HG03175 (cell line): ENCODE results near the gene JAGN1.
"Not testable (repeated sequence)": the region's sequence is repeated elsewhere in the genome, so short reads cannot be mapped to it uniquely, and the experiment has no call there.

Experiments
- ATAC-seq: cut with Tn5 transposase; IDR thresholded peaks from one replicate; pipeline ENCODE4 v1.9.1; 2021; ENCODE audit warnings: mild to moderate bottlenecking, moderate library complexity; ENCODE audit not compliant: unreplicated experiment

Gene JAGN1

DNA sequence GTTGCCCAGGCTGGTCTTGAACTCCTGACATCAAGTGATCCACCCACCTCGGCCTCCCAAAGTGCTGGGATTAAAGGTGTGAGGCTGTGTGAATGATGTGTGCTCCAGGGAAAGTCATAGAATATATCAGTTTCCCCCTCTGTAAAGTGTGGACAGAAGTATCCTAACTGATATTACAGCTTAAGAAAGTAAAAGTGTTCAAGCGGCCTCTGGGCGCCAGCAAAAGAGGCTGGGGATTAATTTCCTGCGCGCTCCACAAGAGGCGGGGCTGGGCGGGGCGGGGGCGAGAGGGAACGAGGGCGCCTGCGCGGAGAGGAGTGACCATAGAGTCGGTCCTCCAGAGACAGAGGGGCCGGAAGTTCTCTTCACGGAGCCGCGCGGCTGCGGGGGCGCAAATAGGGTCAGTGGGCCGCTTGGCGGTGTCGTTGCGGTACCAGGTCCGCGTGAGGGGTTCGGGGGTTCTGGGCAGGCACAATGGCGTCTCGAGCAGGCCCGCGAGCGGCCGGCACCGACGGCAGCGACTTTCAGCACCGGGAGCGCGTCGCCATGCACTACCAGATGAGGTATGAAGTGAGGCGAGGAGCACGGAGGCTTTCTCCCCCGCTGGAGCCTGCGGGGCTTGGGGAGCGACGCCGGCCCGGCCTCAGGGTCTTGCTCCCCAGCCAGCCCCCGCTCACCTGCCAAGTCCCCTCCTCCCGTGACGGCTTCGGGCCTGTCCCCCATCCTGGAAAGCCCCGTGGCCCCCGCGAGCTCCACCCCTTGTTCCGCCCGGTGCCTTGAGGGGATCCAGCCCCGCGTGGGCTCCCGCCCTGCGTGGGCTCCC is at the start of gene JAGN1:
Gene JAGN1 (plus strand): TSS at position 362 of the 823 bp plus-strand sequence. CDS start 113 bp downstream, at position 475.
- peak; percentile 81 for ATAC-seq

GRCh38 chr3:9841015-9841414 is 49.4 kb upstream of the JAGN1 start:
- ATAC-seq: no peak

DNA sequence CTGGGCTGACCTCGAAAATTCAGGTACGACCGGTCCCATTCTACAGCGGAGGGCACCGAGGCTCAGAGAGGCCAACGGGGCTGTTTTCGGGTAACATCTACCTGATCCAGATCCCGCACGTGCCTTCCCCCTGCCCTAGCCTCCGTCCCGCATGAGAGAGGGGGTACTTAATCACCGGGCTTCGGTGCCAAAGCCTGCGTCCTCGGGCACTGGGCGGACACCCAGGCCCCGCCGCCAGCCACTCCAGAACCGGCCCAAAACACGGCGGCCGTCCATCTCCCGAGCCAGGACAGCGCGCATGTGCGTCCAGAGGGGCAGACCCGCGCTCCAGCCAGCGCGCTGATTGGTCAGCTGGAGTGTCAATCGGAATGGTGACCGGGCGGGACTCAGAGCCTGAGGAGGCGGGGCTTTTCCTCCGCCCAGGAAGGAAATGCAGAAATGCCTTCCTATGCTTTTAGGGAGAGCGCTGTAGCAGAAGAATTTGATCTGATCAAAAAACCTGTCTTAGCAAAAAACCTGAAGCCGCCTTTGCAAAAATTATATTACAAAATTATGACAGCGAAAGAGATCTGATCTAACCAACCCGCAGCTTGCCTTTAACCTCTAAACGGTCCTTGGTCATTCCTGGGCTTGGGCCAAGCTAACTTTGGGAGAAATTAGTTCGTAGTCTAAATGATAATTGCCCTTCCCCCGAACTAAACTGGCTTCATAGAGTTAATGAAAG is 46.5 kb upstream of the JAGN1 start, which contains the start of gene RPUSD3:
Gene RPUSD3 (minus strand): TSS at position 294 of the 724 bp plus-strand sequence. CDS start 18 bp downstream, at position 276.
- ATAC-seq: peak; percentile 98

DNA sequence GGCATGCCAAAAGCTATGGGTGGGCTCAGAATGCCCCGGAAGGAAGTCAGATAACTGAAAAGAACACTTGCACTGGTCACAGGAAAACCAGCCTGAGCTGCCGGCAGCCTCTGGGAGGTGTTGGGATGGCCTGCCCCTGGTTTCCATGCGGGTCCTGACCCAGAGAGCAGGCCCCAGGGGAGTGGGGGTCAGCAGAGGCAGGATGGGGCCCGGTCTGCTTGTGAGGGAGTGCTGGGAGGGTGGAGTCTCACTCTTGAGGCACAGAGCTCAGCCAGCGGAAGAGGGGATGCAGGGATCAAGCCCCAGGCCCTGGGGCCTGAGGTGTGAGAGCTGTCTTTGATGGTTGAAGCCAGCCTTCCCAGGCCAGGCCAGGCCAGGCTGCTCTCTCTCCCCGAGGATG is 44.2 kb upstream of the JAGN1 start:
- no peak for ATAC-seq

DNA sequence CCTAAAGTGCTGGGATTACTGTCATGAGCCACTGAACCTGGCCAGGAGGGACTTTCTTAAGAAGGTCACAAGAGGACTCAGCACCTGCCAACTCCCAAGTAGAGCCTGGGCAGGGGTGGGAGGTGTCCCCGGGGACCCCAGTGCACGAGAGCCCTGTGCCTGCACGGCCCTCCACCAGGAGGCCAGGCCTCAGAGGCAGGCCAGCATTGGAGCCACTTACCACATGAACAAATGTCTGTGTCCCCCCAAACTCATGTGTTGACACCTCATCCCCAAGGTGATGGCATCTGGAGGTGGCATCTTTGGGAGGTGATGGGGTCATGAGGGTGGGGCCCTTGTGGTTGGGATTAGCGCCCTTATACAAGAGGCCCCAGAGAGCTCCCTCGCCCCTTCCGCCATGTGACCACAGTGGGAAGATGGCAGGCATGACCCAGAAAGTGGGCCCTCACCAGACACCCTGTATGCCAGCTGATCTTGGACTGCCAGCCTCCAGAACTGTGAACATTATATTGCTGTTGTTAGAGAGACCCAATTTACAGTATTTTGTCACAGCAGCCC is 43.4 kb upstream of the JAGN1 start:
- no peak for ATAC-seq

- not testable (repeated sequence) for ATAC-seq
Observed at GRCh38 chr3:9847870-9848269, 42.5 kb upstream of the JAGN1 start.

DNA sequence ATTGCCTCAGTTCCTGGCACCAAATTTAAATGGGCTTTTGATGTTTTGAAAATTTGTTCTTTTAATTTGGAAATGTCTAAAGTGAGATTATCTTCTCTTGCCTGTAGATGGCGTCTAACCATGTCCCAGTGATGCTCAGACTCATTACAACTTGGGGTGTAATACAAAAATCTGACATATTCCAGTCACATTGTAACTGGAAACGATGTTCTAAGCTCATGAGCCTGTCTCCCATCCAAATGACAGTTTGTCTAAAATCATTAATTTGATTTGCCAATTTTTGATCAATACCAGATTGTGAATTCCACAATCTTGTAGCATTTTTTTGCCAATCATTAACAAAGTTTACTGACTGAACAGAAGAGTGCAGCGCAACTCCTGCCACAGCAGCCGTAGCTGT is 41.5 kb upstream of the JAGN1 start:
- ATAC-seq: not testable (repeated sequence)

- not testable (repeated sequence) for ATAC-seq
Observed at GRCh38 chr3:9851383-9851782, 39.0 kb upstream of the JAGN1 start.

GRCh38 chr3:9851926-9852325 is 38.5 kb upstream of the JAGN1 start:
- ATAC-seq: not testable (repeated sequence)

DNA sequence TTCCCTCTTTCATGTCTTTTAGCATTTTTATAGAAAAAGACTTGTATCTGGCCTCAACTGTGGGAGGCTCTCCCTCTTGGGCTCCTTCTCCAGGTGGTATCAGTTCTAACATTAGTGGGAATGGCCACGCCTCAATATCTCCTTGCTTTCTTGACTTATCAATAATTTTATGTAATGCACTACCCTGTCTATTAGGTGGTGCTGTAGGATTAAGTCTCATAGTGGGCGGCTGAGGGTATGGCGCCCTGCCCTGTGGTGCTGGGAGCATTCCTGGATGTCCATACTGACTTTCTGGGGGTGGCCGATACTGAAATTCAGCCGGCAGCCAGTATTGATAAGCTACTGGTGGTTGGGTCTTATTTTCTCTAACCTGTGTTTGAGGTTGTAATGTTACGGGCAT is 37.9 kb upstream of the JAGN1 start:
- ATAC-seq: no peak

DNA sequence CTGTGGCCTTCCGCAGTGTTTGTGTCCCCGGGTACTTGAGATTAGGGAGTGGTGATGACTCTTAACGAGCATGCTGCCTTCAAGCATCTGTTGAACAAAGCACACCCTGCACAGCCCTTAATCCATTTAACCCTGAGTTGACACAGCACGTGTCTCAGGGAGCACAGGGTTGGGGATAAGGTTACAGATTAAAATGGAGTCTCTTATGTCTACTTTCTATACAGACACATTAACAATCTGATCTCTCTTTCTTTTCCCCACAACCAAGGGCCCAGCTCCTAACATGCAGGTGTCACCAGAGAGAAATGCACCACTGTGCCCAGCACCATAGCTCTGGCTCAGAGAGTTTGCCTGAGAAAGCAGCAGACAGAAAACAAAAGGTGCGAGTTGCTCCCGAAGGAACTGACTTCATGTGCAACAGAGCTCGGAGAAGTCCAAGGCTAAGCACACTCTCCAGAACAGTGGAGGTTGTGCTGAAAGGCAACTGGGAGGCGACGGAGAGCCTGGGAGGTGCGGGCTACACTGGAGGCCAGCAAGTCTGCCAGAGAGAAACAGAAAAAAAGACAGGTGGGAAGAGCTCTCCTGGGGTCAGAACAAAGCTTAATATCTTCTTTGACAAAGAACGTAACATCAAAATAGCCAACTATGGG is 36.0 kb upstream of the JAGN1 start:
- not testable (repeated sequence) for ATAC-seq

GRCh38 chr3:9855594-9855993 is 34.8 kb upstream of the JAGN1 start:
- no peak for ATAC-seq

DNA sequence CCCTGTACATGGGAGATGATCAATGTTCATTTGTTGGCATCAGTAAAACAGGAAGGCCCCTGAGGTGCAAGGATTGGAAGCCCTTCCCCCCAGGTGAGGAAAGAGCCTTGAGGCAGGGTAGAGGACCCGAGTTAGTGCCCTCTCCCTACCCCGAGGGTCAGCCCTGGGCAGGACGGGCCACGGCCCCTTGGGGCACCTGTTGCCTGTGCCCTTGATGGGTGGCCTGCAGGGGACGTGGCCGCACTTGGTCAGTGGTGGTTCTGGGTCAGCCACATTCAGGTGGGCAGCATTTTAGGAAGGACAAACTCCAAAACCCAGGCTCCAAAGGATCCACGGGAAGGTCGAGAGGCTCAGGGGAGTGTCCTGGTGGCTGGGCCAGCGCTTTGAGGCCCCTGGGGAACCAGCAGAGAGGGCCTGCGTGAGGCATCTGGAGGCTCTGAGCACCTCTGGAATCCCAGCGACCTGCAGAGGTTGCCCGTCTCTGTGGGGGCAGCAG is 30.8 kb upstream of the JAGN1 start:
- ATAC-seq: no peak

DNA sequence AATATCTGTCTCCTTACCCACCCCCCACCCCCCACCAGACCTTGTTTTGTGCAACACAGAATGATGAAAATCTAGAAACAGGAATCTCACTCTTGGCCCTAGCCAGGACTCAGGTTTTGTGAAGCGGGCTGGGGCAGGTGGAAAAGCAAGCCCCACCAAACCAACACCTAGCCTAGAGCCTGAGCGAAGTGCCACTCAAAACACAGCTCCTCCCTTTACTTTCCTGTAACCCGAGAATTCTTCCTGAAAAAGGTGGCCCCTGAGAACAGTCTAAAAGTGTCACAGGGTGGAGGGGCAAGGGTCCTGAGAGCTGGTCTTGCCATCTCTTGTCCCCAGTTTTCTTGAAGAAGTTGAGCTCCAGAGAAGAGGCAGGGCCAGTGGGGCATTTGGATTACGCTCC is 29.2 kb upstream of the JAGN1 start:
- no peak for ATAC-seq

DNA sequence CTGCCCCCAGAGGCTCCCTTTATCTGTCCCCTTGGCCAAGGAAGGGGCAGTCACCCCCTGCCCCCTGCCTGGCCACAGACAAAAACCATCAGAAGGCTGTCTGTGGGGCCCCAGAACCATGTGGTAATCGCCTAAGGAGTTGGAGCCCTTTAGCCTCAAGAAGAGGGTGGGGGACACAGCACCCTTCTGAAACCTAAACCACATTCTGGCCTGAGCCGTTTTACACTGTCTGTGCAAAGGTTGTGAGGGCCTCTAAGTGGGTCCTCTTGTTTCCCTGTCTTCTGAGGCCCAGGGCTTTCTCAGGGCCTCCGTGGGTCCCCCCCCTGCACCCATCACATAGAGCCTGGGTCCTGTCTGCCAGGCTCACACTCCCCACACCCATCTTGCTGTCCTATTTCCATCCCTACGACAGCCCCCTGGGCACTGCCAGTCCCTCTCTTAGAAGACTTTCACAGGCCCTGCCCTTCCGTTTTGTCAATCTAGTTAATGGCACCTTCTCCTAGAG is 28.7 kb upstream of the JAGN1 start:
- no peak for ATAC-seq

DNA sequence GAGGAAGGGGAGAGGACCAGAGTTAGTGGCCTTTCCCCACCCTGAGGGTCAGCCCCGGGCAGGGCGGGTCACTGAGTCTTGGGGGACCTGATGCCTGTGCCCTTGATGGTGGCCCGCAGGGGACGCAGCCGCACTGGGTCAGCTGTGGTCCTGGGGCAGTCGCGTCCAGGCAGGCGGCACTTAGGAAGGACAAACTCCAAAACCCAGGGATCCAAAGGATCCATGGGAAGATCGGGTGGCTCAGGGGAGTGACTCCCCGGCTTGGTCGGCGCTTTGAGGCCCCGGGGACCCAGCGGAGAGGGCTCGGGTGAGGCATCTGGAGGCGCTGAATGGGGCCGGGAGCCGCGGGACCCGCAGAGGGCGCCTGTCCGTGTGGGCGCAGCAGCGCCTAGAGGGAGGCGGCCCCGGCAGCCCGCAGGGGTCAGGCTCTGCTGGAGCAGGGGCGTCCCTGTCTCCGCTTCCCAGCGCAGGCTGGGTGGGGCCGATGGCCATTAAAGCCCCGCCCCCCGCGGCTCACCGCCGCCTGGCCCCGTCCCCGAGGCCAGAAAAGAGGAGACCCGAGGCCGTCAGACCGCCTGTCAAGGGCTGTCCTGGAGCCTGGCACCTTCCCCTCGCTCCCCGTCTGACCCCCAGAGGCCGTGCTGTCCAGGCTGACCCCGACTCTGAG is 27.9 kb upstream of the JAGN1 start:
- ATAC-seq: no peak

- ATAC-seq: no peak
Observed at GRCh38 chr3:9863058-9863772, 27.2 kb upstream of the JAGN1 start.

DNA sequence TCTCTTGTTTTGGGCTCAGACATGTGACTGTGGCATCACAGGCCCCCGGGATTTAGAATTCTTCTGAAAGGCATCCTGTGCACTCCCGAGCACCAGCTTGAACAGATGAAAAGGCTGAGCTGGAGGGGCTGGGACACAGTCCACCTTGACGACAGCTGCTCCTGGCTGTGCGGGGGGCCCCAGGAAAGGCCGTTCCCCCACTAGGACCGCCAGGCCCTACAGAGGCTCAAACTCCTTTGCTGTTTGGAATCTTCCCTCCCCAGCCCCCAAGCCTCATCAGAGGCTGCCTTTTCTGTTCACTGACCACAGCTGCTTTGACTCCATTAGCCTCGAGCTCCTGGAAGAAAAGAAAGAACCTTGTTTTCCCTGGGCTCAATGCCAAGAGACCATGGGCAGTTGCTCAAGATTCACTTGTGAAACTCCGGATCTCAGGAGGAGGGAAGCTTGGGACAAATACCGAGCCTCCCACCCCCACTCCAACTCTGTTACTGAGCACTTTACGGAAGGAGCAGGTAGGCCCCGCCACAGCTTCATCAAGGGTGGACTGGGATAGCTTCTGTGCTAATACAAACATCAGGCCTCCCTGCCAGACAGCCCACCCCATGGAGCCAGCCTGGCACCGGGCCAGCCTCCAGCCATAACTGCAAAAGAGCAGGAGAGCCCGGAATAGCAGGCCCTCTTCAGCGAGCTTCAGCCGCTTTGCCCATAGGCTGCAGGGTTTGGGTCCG is 26.0 kb upstream of the JAGN1 start:
- no peak for ATAC-seq

- not testable (repeated sequence) for ATAC-seq
Observed at GRCh38 chr3:9865125-9865637, 25.2 kb upstream of the JAGN1 start.
